Esophagus muscularis mucosa (tissue), 4 donors: ENCODE data around the gene HDAC4. TPM values are rescaled to one million over a fixed set of nuclear protein-coding genes. Genes with fewer than 3 reads are reported as not detected.

Experiments
- DNase-seq: peaks from one replicate; pipeline ENCODE4 v3.0.0-alpha.2; 2017; ENCODE audit errors: extremely low spot score
- H3K27ac ChIP-seq, 4 donors: fragments of 200-600 bp; sonication (generic); replicated peaks in 1 of 4; 1 replicate in 3 of 4; 2 replicates in 1 of 4; pipeline ENCODE4 v1.5.1; 2016 to 2019; ENCODE audit warnings: mild to moderate bottlenecking in 1 of 4
- H3K27me3 ChIP-seq, 4 donors: fragments of 200-600 bp; sonication (generic); one replicate each; pipeline versions ENCODE4 v1.5.1 to v1.6.0; 2016 to 2019
- H3K36me3 ChIP-seq, 4 donors: fragments of 200-600 bp; sonication (generic); one replicate each; pipeline ENCODE4 v1.5.1; 2016 to 2019
- H3K4me1 ChIP-seq, 4 donors: fragments of 200-600 bp; sonication (generic); one replicate each; pipeline ENCODE4 v1.5.1; 2016 to 2019
- H3K4me3 ChIP-seq, 4 donors: fragments of 200-600 bp; sonication (generic); 1 replicate in 2 of 4; 2 replicates in 2 of 4; pipeline ENCODE4 v1.5.1; 2016 to 2019; ENCODE audit warnings: mild to moderate bottlenecking in 4 of 4, moderate library complexity in 1 of 4
- H3K9me3 ChIP-seq, 4 donors: fragments of 200-600 bp; sonication (generic); 1 replicate in 3 of 4; 2 replicates in 1 of 4; pipeline ENCODE4 v1.5.1; 2016 to 2019
- CTCF ChIP-seq, 3 experiments: fragments of 200-600 bp in 2 of 3; fragments of 450-650 bp in 1 of 3; sonication (generic) in 2 of 3; IDR thresholded peaks; one replicate each; pipeline ENCODE4 v1.5.1; 2017 to 2019; ENCODE audit warnings: antibody characterized with exemption in 3 of 3, mild to moderate bottlenecking in 2 of 3, moderate library complexity in 1 of 3
- EP300 ChIP-seq: sonication (generic); formaldehyde crosslinking; IDR thresholded peaks from one replicate; pipeline ENCODE4 v1.6.1; 2017; ENCODE audit warnings: antibody characterized with exemption
- POLR2A ChIP-seq: fragments of 450-650 bp; IDR thresholded peaks from one replicate; pipeline ENCODE4 v1.6.1; 2017; ENCODE audit warnings: antibody characterized with exemption, moderate library complexity, mild to moderate bottlenecking, low read depth
- POLR2AphosphoS5 ChIP-seq, 2 donors: sonication (generic); formaldehyde crosslinking; IDR thresholded peaks; one replicate each; pipeline ENCODE4 v1.6.1; 2017; ENCODE audit warnings: antibody characterized with exemption in 2 of 2
- WGBS: methylation state at CpG from one replicate; pipeline ENCODE4 v1.1.5; 2018; 5-methylcytosine and 5-hydroxymethylcytosine counted together
- intact Hi-C: fragments of 100-400 bp; cut with DNase I; formaldehyde crosslinking; loops from one replicate; pipeline ENCODE4 v1.15.1; 2023
- total RNA-seq, 4 donors: library from RNA; depleted of rRNA; stranded (reverse); fragments of >200 nt; gene quantifications; one replicate each; pipeline versions ENCODE4 v1.1.0 to v1.2.1, GENCODE V29; 2016

The HDAC4 gene
- total RNA-seq, 4 donors from 2014 or later: 59.4 to 119 (median 76.1) TPM

GRCh38 chr2:239375278-239376061, 25.4 kb downstream of the HDAC4 start:
- no peak for TF ChIP-seq CTCF (IDR thresholded peaks at IDR 0.05)
- no peak for TF ChIP-seq EP300
- no peak for TF ChIP-seq POLR2A
- TF ChIP-seq POLR2AphosphoS5 (IDR thresholded peaks at IDR 0.05): no peak
- H3K27ac ChIP-seq: no peak overlapping the region
- no peak for DNase-seq
- intact Hi-C loops: no loop called here
- WGBS: 81% methylated on average over 16 of the region's 31 CpGs
- H3K27me3 ChIP-seq: no peaks in the 10 kb centered on the region
- H3K4me1 ChIP-seq: peaks cover 12 to 36% (median 26%) of the 10 kb centered on the region in 4 donors
- no peak overlapping the region for H3K4me3 ChIP-seq
- H3K9me3 ChIP-seq: no peaks in the 10 kb centered on the region
- H3K36me3 ChIP-seq: peaks cover 0 to 27% (median 16%) of the 10 kb centered on the region in 4 donors

- H3K27ac ChIP-seq: no peak overlapping the region
- no peak overlapping the region for H3K4me3 ChIP-seq
- H3K27me3 ChIP-seq: no peaks in the 10 kb centered on the region
- DNase-seq: no peak
- intact Hi-C loops: no loop called here
- 89% methylated on average over 13 of the region's 13 CpGs for whole genome bisulfite sequencing
- no peaks in the 10 kb centered on the region for H3K9me3 ChIP-seq
- H3K4me1 ChIP-seq: peaks cover 12 to 40% (median 26%) of the 10 kb centered on the region in 4 donors
- peaks cover 0 to 27% (median 17%) of the 10 kb centered on the region in 4 donors for H3K36me3 ChIP-seq
- TF ChIP-seq CTCF (IDR thresholded peaks at IDR 0.05) (no peak), EP300 (no peak), POLR2A (no peak), POLR2AphosphoS5 (IDR thresholded peaks at IDR 0.05) (no peak)
Measured at GRCh38 chr2:239374896-239375277, 25.9 kb downstream of the HDAC4 start.

GRCh38 chr2:239372835-239373234, 28.0 kb downstream of the HDAC4 start:
- Histone ChIP-seq H3K9me3 (no peaks in the 10 kb centered on the region), H3K27ac (no peak overlapping the region), H3K36me3 (peaks cover 0 to 24% (median 16%) of the 10 kb centered on the region in 4 donors), H3K27me3 (no peaks in the 10 kb centered on the region), H3K4me1 (peaks cover 0 to 43% (median 24%) of the 10 kb centered on the region in 4 donors), H3K4me3 (no peak overlapping the region)
- no peak for TF ChIP-seq EP300
- no peak for TF ChIP-seq POLR2A
- TF ChIP-seq CTCF (IDR thresholded peaks at IDR 0.05): no peak
- no peak for TF ChIP-seq POLR2AphosphoS5 (IDR thresholded peaks at IDR 0.05)
- 89% methylated on average over 13 of the region's 13 CpGs for WGBS
- no peak for DNase-seq
- intact Hi-C loops: no loop called here

GRCh38 chr2:239371726-239372686, 28.8 kb downstream of the HDAC4 start:
- Histone ChIP-seq H3K4me1 (peaks cover 0 to 43% (median 20%) of the 10 kb centered on the region in 4 donors), H3K9me3 (no peaks in the 10 kb centered on the region), H3K4me3 (no peak overlapping the region), H3K27me3 (no peaks in the 10 kb centered on the region), H3K27ac (no peak overlapping the region), H3K36me3 (peaks cover 0 to 17% (median 12%) of the 10 kb centered on the region in 4 donors)
- 90% methylated on average over 31 of the region's 34 CpGs for WGBS
- no peak for DNase-seq
- intact Hi-C loops: no loop called here
- TF ChIP-seq POLR2AphosphoS5 (IDR thresholded peaks at IDR 0.05) (no peak), CTCF (IDR thresholded peaks at IDR 0.05) (no peak), POLR2A (no peak), EP300 (no peak)
